B cell (primary cell): Measurements from ENCODE around the gene RUFY2. TPM values are rescaled to one million over a fixed set of nuclear protein-coding genes. Genes with fewer than 3 reads are reported as not detected.

Experiments used
- ATAC-seq: fragments of 200-7000 bp; cut with Tn5 transposase; one replicate; pipeline ENCODE4 v1.10.0; 2021; ENCODE audit warnings: low read depth, mild to moderate bottlenecking, moderate number of reproducible peaks, moderate library complexity
- CTCF ChIA-PET: fragments of 350-600 bp; sonication (Branson Sonifier 250); formaldehyde crosslinking; loops from one replicate; lab custom pipeline; 2021; ENCODE audit warnings: antibody characterized with exemption, inconsistent platforms; lab: Charles Lee
- POLR2A ChIA-PET: fragments of 350-600 bp; sonication (Branson Sonifier 250); formaldehyde crosslinking; loops from one replicate; lab custom pipeline; 2021; ENCODE audit warnings: antibody characterized with exemption; lab: Charles Lee
- DNase-seq: peaks from one replicate; pipeline ENCODE4 v3.0.0; 2013
- H2AFZ ChIP-seq: 2 replicates; pipeline ENCODE4 v1.6.1; 2012; ENCODE audit warnings: mild to moderate bottlenecking, low read depth, low read length; ENCODE audit not compliant: insufficient read depth, poor library complexity, severe bottlenecking
- H3K27ac ChIP-seq, 2 donors: 1 replicate in 1 of 2; 2 replicates in 1 of 2; pipeline ENCODE4 v1.5.1; 2012 to 2013; ENCODE audit warnings: low read length in 2 of 2, mild to moderate bottlenecking in 2 of 2, moderate library complexity in 1 of 2
- H3K27me3 ChIP-seq, 4 experiments: fragments of 200-600 bp in 1 of 4; sonication (generic) in 1 of 4; replicated peaks in 1 of 4; 1 replicate in 2 of 4; 2 replicates in 2 of 4; pipeline versions ENCODE4 v1.6.1 to v1.7.0; 2013 to 2016; ENCODE audit warnings: low read length in 3 of 4, mild to moderate bottlenecking in 2 of 4, mixed read lengths in 1 of 4, moderate library complexity in 1 of 4; ENCODE audit not compliant: insufficient read depth in 4 of 4, control insufficient read depth in 3 of 4; ENCODE audit errors: control extremely low read depth in 1 of 4
- H3K36me3 ChIP-seq, 2 experiments: replicated peaks in 1 of 2; 1 replicate in 1 of 2; 2 replicates in 1 of 2; pipeline versions ENCODE4 v1.6.1 to v1.7.1; 2013; ENCODE audit warnings: low read length in 1 of 2; ENCODE audit not compliant: insufficient read depth in 2 of 2, control insufficient read depth in 1 of 2; ENCODE audit errors: control extremely low read depth in 1 of 2, extremely low read depth in 1 of 2
- H3K4me1 ChIP-seq, 2 donors: fragments of 200-600 bp in 1 of 2; sonication (generic) in 1 of 2; 1 replicate in 1 of 2; 2 replicates in 1 of 2; pipeline versions ENCODE4 v1.5.1 to v1.6.1; 2013 to 2017; ENCODE audit warnings: low read length in 2 of 2; ENCODE audit not compliant: control insufficient read depth in 2 of 2, insufficient read depth in 2 of 2
- H3K4me2 ChIP-seq: replicated peaks from 2 replicates; pipeline ENCODE3; 2012; ENCODE audit warnings: mild to moderate bottlenecking, low read depth, low read length; ENCODE audit not compliant: poor library complexity, severe bottlenecking
- H3K4me3 ChIP-seq, 5 experiments: fragments of 200-600 bp in 1 of 5; sonication (generic) in 1 of 5; 1 replicate in 3 of 5; 2 replicates in 2 of 5; pipeline versions ENCODE4 v1.5.1 to v1.7.0; 2011 to 2016; ENCODE audit warnings: low read length in 4 of 5, mild to moderate bottlenecking in 4 of 5, low read depth in 2 of 5, control low read depth in 1 of 5, moderate library complexity in 1 of 5; ENCODE audit not compliant: insufficient read depth in 1 of 5; ENCODE audit errors: control extremely low read depth in 1 of 5, extremely low read depth in 1 of 5
- H3K79me2 ChIP-seq: fragments of 200-600 bp; sonication (generic); one replicate; pipeline ENCODE4 v1.6.0; 2016; ENCODE audit warnings: low read length; ENCODE audit not compliant: control insufficient read depth, insufficient read depth
- H3K9ac ChIP-seq: fragments of 200-600 bp; sonication (generic); 2 replicates; pipeline ENCODE4 v1.6.1; 2017; ENCODE audit warnings: mild to moderate bottlenecking, low read length, moderate library complexity
- H3K9me3 ChIP-seq, 3 donors: one replicate each; pipeline versions ENCODE4 v1.6.1 to v1.7.1; 2013; ENCODE audit warnings: low read length in 2 of 3; ENCODE audit not compliant: control insufficient read depth in 2 of 3, insufficient read depth in 1 of 3; ENCODE audit errors: control extremely low read depth in 1 of 3
- H4K20me1 ChIP-seq: 2 replicates; pipeline ENCODE4 v1.6.0; 2012; ENCODE audit warnings: mild to moderate bottlenecking, low read length; ENCODE audit not compliant: insufficient read depth, control insufficient read depth, poor library complexity, severe bottlenecking
- H3K27ac Mint-ChIP-seq: one replicate; pipeline ENCODE4 v1.8.0; 2021; ENCODE audit warnings: mixed read lengths
- H3K27me3 Mint-ChIP-seq: one replicate; pipeline ENCODE4 v1.8.0; 2021; ENCODE audit warnings: mixed read lengths
- H3K4me1 Mint-ChIP-seq: one replicate; pipeline ENCODE4 v1.8.0; 2021; ENCODE audit warnings: mixed read lengths
- H3K4me3 Mint-ChIP-seq: one replicate; pipeline ENCODE4 v1.8.0; 2021; ENCODE audit warnings: mixed read lengths
- H3K9me3 Mint-ChIP-seq: one replicate; pipeline ENCODE4 v1.8.0; 2022; ENCODE audit warnings: mixed read lengths; ENCODE audit not compliant: insufficient read depth
- CTCF ChIP-seq: fragments of 200-600 bp; IDR thresholded peaks from one replicate; pipeline ENCODE4 v1.8.0; 2022; ENCODE audit warnings: antibody characterized with exemption, mild to moderate bottlenecking
- EZH2 ChIP-seq: IDR thresholded peaks from 2 replicates; pipeline ENCODE4 v1.6.1; 2012; ENCODE audit warnings: borderline replicate concordance, low read depth, mild to moderate bottlenecking, moderate library complexity, low read length; ENCODE audit not compliant: insufficient read depth, poor library complexity, severe bottlenecking
- WGBS: methylation state at CpG from one replicate; pipeline ENCODE4 v1.1.5; 2013; ENCODE audit warnings: missing lambda C conversion rate; ENCODE audit not compliant: insufficient coverage; 5-methylcytosine and 5-hydroxymethylcytosine counted together
- intact Hi-C: fragments of 100-400 bp; cut with micrococcal nuclease; formaldehyde crosslinking; loops from one replicate; pipeline ENCODE4 v1.10.0; 2022
- polyA plus RNA-seq: library from polyadenylated mRNA; depleted of rRNA; stranded (reverse); fragments of >200 nt; gene quantifications from 2 replicates; pipeline ENCODE4 v1.2.3, GENCODE V29; 2012
- total RNA-seq, 2 donors: library from RNA; stranded (reverse); fragments of 120-200 nt in 1 of 2; gene quantifications; 1 replicate in 1 of 2; 2 replicates in 1 of 2; pipeline versions ENCODE4 v1.2.3 to v1.2.4, GENCODE V29; 2013 to 2022

RUFY2 gene
- total and polyA plus RNA-seq, 2 donors (not counting 1 experiment from before 2014, with no cell fraction given), result 5.8 to 38.7 TPM

- no peaks in the 10 kb centered on the region for H3K4me1 ChIP-seq
- no peak for ATAC-seq
- H3K36me3 ChIP-seq, result no peaks in the 10 kb centered on the region
- no peak for TF ChIP-seq CTCF
- no peak for TF ChIP-seq EZH2
- no peak overlapping the region for H3K27ac ChIP-seq
- POLR2A ChIA-PET, result no interaction called here
- H3K4me2 ChIP-seq, result no peak overlapping the region
- Mint-ChIP-seq H3K27ac (no peak overlapping the region), H3K4me3 (no peak overlapping the region), H3K4me1 (no peaks in the 10 kb centered on the region), H3K27me3 (no peaks in the 10 kb centered on the region), H3K9me3 (no peaks in the 10 kb centered on the region)
- no peaks in the 10 kb centered on the region for H3K79me2 ChIP-seq
- no peak overlapping the region for H2AFZ ChIP-seq
- CTCF ChIA-PET, result no interaction called here
- intact Hi-C loops, result no loop called here
- H3K9ac ChIP-seq, result no peak overlapping the region
- no peak overlapping the region for H3K4me3 ChIP-seq
- H3K9me3 ChIP-seq, result no peaks in the 10 kb centered on the region
- no peaks in the 10 kb centered on the region for H4K20me1 ChIP-seq
- 75% methylated on average over 1 of the region's 1 CpG for WGBS
- no peak for DNase-seq
- no peaks in the 10 kb centered on the region for H3K27me3 ChIP-seq
Measured at GRCh38 chr10:68446179-68446578, 39.1 kb upstream of the RUFY2 start.

GRCh38 chr10:68442971-68443370, 35.9 kb upstream of the RUFY2 start:
- no peak overlapping the region for H3K27ac ChIP-seq
- CTCF ChIA-PET, result no interaction called here
- intact Hi-C loops, result no loop called here

More at GRCh38 chr10:68442971-68443370, 35.9 kb upstream of the RUFY2 start:
- no peaks in the 10 kb centered on the region for H3K27me3 ChIP-seq
- Mint-ChIP-seq H3K27ac (no peak overlapping the region), H3K4me1 (no peaks in the 10 kb centered on the region), H3K9me3 (no peaks in the 10 kb centered on the region), H3K4me3 (no peak overlapping the region), H3K27me3 (no peaks in the 10 kb centered on the region)
- TF ChIP-seq CTCF, result no peak
- no peak for TF ChIP-seq EZH2
- no peak overlapping the region for H3K4me2 ChIP-seq
- no peak overlapping the region for H2AFZ ChIP-seq
- no peaks in the 10 kb centered on the region for H3K4me1 ChIP-seq
- no peaks in the 10 kb centered on the region for H3K36me3 ChIP-seq
- H3K79me2 ChIP-seq, result no peaks in the 10 kb centered on the region
- no peaks in the 10 kb centered on the region for H3K9me3 ChIP-seq
- H4K20me1 ChIP-seq, result no peaks in the 10 kb centered on the region
- H3K9ac ChIP-seq, result no peak overlapping the region
- POLR2A ChIA-PET, result no interaction called here
- no peak for ATAC-seq
- no peak for DNase-seq
- H3K4me3 ChIP-seq, result no peak overlapping the region
- 100% methylated on average over 1 of the region's 2 CpGs for WGBS
